ENCODE data around the gene SAMD11. TPM values are rescaled to one million over a fixed set of nuclear protein-coding genes. Genes with fewer than 3 reads are reported as not detected.
A peak's percentile ranks its signal among the peaks of the same experiment; 100 is the strongest.

SAMD11 gene
- total and polyA plus RNA-seq, 2 of the 13 experiments (the other 11 are each of a cell fraction or from before 2014, with no cell fraction given): 0.11 TPM; not detected in 1

- TF ChIP-seq ZBTB34 (CRISPR knock-in tag; IDR thresholded peaks at IDR 0.05) (no peak), ZNF451 (CRISPR knock-in tag; IDR thresholded peaks at IDR 0.05) (0 out of 2 replicates have a peak, but pooled peaks have one; percentile 30), ZNF576 (CRISPR knock-in tag; IDR thresholded peaks at IDR 0.05) (no peak), ATF4 (CRISPR knock-in tag; IDR thresholded peaks at IDR 0.05) (no peak), MBD4 (IDR thresholded peaks at IDR 0.05; ENCODE audit: borderline replicate concordance, low read length) (no peak), RORA (CRISPR knock-in tag; IDR thresholded peaks at IDR 0.05) (no peak), FOXP1 (IDR thresholded peaks at IDR 0.05) (no peak), FOXP1 (CRISPR knock-in tag; IDR thresholded peaks at IDR 0.05) (no peak), ZNF121 (CRISPR knock-in tag; IDR thresholded peaks at IDR 0.05) (no peak), FOXO4 (CRISPR knock-in tag; conservative IDR thresholded peaks at IDR 0.05) (no peak), ZNF775 (CRISPR knock-in tag; IDR thresholded peaks at IDR 0.05; ENCODE audit: borderline replicate concordance) (no peak), KMT2A (CRISPR knock-in tag; IDR thresholded peaks at IDR 0.05) (no peak), ZNF24 (IDR thresholded peaks at IDR 0.05) (no peak), MAF1 (CRISPR knock-in tag; IDR thresholded peaks at IDR 0.05; ENCODE audit: borderline replicate concordance) (no peak), ZBTB3 (CRISPR knock-in tag; IDR thresholded peaks at IDR 0.05; ENCODE audit: borderline replicate concordance, low read depth) (no peak), ZSCAN9 (CRISPR knock-in tag; IDR thresholded peaks at IDR 0.05; ENCODE audit: borderline replicate concordance) (no peak), ZNF883 (CRISPR knock-in tag; IDR thresholded peaks at IDR 0.05; ENCODE audit: not compliant biosample characterization) (no peak), ZNF572 (CRISPR knock-in tag; IDR thresholded peaks at IDR 0.05) (no peak), PRMT3 (CRISPR knock-in tag; IDR thresholded peaks at IDR 0.05; ENCODE audit: borderline replicate concordance, low read depth) (no peak), NFKBIZ (CRISPR knock-in tag; IDR thresholded peaks at IDR 0.05) (no peak), DR1 (CRISPR knock-in tag; IDR thresholded peaks at IDR 0.05) (0 out of 2 replicates have a peak, but pooled peaks have one; percentile 28), PTBP1 (IDR thresholded peaks at IDR 0.05; ENCODE audit: low read depth, low read length, poor library complexity, severe bottlenecking) (no peak), LRRFIP1 (CRISPR knock-in tag; conservative IDR thresholded peaks at IDR 0.05) (no peak)
Measured at GRCh38 chr1:966704-967300, 43.1 kb downstream of the SAMD11 start (continued).

Data from HepG2 (cell line).